HepG2 (cell line): ENCODE data around the gene NOSTRIN. TPM values are rescaled to one million over a fixed set of nuclear protein-coding genes. Genes with fewer than 3 reads are reported as not detected.

Experiments used
- ATF7-NPFF ChIP-seq: sonication (generic); formaldehyde crosslinking; IDR thresholded peaks from 2 replicates; pipeline ENCODE4 v1.8.1; 2023; ENCODE audit warnings: mild to moderate bottlenecking, low read depth, missing genetic modification reagents, moderate library complexity
- BCL6 ChIP-seq: IDR thresholded peaks from 2 replicates; pipeline ENCODE4 v1.6.1; 2016; ENCODE audit warnings: missing genetic modification reagents, missing compliant biosample characterization
- GABPB1 ChIP-seq: IDR thresholded peaks from 2 replicates; pipeline ENCODE4 v1.6.1; 2016; ENCODE audit warnings: mild to moderate bottlenecking, missing genetic modification reagents, moderate library complexity, missing compliant biosample characterization
- GATA4 ChIP-seq: sonication (generic); IDR thresholded peaks from 2 replicates; pipeline ENCODE4 v1.6.1; 2016; ENCODE audit warnings: antibody characterized with exemption, low read depth, borderline replicate concordance
- HCFC1 ChIP-seq: fragments of 150-350 bp; IDR thresholded peaks from 2 replicates; pipeline ENCODE4 v1.6.1; 2014; ENCODE audit warnings: low read depth, low read length
- HNRNPK ChIP-seq: fragments of 200-400 bp; formaldehyde crosslinking; IDR thresholded peaks from 2 replicates; pipeline ENCODE4 v1.6.1; 2018; ENCODE audit warnings: low read length, low read depth, moderate library complexity, mild to moderate bottlenecking; ENCODE audit not compliant: poor library complexity, severe bottlenecking
- KDM4B ChIP-seq: sonication (generic); formaldehyde crosslinking; IDR thresholded peaks from 2 replicates; pipeline ENCODE4 v1.4.0; 2020; ENCODE audit warnings: missing genetic modification reagents
- MED8 ChIP-seq: sonication (generic); formaldehyde crosslinking; IDR thresholded peaks from 2 replicates; pipeline ENCODE4 v1.8.1; 2023; ENCODE audit warnings: mild to moderate bottlenecking, missing genetic modification reagents; ENCODE audit not compliant: insufficient replicate concordance
- STAT5B ChIP-seq: sonication (generic); formaldehyde crosslinking; IDR thresholded peaks from 2 replicates; pipeline ENCODE4 v1.4.0; 2020; ENCODE audit warnings: missing genetic modification reagents
- TBP ChIP-seq: sonication (generic); formaldehyde crosslinking; IDR thresholded peaks from 2 replicates; pipeline ENCODE4 v1.5.0; 2020; ENCODE audit warnings: missing genetic modification reagents
- TSC22D2 ChIP-seq: sonication (generic); formaldehyde crosslinking; IDR thresholded peaks from 2 replicates; pipeline ENCODE4 v1.5.1; 2020; ENCODE audit warnings: missing genetic modification reagents, mild to moderate bottlenecking, borderline replicate concordance
- ZIK1 ChIP-seq: sonication (generic); formaldehyde crosslinking; IDR thresholded peaks from 2 replicates; pipeline ENCODE4 v1.5.0; 2020; ENCODE audit warnings: mild to moderate bottlenecking, low read depth, missing genetic modification reagents, borderline replicate concordance
- ZNF282 ChIP-seq: fragments of 450-650 bp; IDR thresholded peaks from 2 replicates; pipeline ENCODE4 v1.6.1; 2018; ENCODE audit not compliant: partially characterized antibody
- ZNF556 ChIP-seq: sonication (generic); formaldehyde crosslinking; IDR thresholded peaks from 2 replicates; pipeline ENCODE4 v1.4.0; 2020; ENCODE audit warnings: mild to moderate bottlenecking, missing genetic modification reagents, borderline replicate concordance
- polyA plus RNA-seq, 8 experiments: library from polyadenylated mRNA; depleted of rRNA in 3 of 8; stranded (reverse) in 7 of 8; unstranded in 1 of 8; fragments of >200 nt; fragmentation: Illumina TruSeq in 4 of 8; extraction: Trizol in 4 of 8; gene quantifications; 2 replicates each; pipeline versions ENCODE4 v1.2.1 to v1.2.3, GENCODE V29; 2011 to 2016; ENCODE audit warnings: low read depth in 4 of 8, missing spikeins in 1 of 8, mixed read lengths in 1 of 8; ENCODE audit not compliant: insufficient read depth in 1 of 8
- total RNA-seq, 5 experiments: library from RNA; depleted of rRNA; stranded (reverse); fragments of >200 nt; fragmentation: Illumina TruSeq; extraction: Trizol; gene quantifications; 2 replicates each; pipeline ENCODE4 v1.2.3, GENCODE V29; 2016; ENCODE audit warnings: low read depth in 1 of 5
- TF ChIP-seq, protein P1 (sequence below): sonication (generic); formaldehyde crosslinking; IDR thresholded peaks from 2 replicates; pipeline ENCODE4; 2020; ENCODE audit warnings: missing genetic modification reagents, mild to moderate bottlenecking, borderline replicate concordance
- TF ChIP-seq, protein P2 (sequence below): sonication (generic); formaldehyde crosslinking; IDR thresholded peaks from 2 replicates; pipeline ENCODE4 v1.5.1; 2020; ENCODE audit warnings: missing genetic modification reagents, mild to moderate bottlenecking, borderline replicate concordance
- TF ChIP-seq, protein P3 (sequence below): sonication (generic); formaldehyde crosslinking; IDR thresholded peaks from 2 replicates; pipeline ENCODE4 v1.4.0; 2020; ENCODE audit warnings: missing genetic modification reagents
- TF ChIP-seq, protein P4 (sequence below): sonication (generic); formaldehyde crosslinking; IDR thresholded peaks from 2 replicates; pipeline ENCODE4 v1.9.0; 2021; ENCODE audit warnings: missing genetic modification reagents, mild to moderate bottlenecking, borderline replicate concordance
- TF ChIP-seq, protein P5 (sequence below): sonication (generic); formaldehyde crosslinking; IDR thresholded peaks from 2 replicates; pipeline ENCODE4 v1.8.1; 2023; ENCODE audit warnings: mild to moderate bottlenecking, missing genetic modification reagents

The NOSTRIN gene
- total and polyA plus RNA-seq, 2 of the 13 experiments (the other 11 are each of a cell fraction or from before 2014, with no cell fraction given): 0.22 TPM

DNA sequence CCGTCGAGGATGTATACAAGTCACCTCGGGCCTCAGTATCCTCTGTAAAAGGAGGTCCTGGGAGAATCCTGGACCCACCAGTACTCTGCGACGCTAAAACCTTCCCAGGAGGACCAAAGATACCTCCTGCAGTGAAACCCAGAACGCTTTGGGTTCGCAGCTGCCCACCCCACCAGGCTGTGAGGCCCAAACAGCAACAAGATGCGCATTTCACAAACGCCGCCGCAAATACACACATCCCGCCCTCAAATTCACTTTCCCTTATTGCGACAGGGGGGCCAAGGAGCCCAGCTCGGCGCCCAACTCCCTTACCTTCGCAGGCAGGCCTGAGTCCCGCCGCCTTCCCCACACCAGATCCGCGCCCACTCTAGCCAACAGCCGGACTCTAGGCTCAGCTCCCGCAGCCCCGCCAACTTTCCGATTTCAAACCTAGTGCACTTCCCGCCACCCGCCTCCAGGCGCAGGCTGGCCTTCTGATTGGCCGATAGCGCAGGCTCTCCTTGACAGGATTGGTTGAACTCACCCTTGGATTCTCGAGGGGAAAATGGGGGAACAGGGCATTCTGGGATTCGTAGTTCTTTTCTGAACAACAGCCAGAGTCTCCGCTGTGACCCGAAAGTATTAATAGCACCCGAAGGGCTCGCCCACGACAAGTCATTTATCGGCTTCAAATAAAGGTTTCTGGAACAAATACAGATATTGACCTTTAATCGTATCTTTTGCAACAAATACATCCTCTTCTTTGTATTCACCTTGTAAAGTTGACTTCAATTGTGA lies 87.8 kb downstream of the NOSTRIN start, which contains the start of gene SPC25 (continued):
- TF ChIP-seq, protein P1, sequence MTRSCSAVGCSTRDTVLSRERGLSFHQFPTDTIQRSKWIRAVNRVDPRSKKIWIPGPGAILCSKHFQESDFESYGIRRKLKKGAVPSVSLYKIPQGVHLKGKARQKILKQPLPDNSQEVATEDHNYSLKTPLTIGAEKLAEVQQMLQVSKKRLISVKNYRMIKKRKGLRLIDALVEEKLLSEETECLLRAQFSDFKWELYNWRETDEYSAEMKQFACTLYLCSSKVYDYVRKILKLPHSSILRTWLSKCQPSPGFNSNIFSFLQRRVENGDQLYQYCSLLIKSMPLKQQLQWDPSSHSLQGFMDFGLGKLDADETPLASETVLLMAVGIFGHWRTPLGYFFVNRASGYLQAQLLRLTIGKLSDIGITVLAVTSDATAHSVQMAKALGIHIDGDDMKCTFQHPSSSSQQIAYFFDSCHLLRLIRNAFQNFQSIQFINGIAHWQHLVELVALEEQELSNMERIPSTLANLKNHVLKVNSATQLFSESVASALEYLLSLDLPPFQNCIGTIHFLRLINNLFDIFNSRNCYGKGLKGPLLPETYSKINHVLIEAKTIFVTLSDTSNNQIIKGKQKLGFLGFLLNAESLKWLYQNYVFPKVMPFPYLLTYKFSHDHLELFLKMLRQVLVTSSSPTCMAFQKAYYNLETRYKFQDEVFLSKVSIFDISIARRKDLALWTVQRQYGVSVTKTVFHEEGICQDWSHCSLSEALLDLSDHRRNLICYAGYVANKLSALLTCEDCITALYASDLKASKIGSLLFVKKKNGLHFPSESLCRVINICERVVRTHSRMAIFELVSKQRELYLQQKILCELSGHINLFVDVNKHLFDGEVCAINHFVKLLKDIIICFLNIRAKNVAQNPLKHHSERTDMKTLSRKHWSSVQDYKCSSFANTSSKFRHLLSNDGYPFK (CRISPR knock-in tag): peak; percentile 82
- TF ChIP-seq, protein P2, sequence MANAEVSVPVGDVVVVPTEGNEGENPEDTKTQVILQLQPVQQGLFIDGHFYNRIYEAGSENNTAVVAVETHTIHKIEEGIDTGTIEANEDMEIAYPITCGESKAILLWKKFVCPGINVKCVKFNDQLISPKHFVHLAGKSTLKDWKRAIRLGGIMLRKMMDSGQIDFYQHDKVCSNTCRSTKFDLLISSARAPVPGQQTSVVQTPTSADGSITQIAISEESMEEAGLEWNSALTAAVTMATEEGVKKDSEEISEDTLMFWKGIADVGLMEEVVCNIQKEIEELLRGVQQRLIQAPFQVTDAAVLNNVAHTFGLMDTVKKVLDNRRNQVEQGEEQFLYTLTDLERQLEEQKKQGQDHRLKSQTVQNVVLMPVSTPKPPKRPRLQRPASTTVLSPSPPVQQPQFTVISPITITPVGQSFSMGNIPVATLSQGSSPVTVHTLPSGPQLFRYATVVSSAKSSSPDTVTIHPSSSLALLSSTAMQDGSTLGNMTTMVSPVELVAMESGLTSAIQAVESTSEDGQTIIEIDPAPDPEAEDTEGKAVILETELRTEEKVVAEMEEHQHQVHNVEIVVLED (CRISPR knock-in tag): peak; percentile 73; the same call in 1 of the 2 replicates
- no peak for TF ChIP-seq ZIK1 (CRISPR knock-in tag)
- TF ChIP-seq BCL6: no peak
- TF ChIP-seq, protein P3, sequence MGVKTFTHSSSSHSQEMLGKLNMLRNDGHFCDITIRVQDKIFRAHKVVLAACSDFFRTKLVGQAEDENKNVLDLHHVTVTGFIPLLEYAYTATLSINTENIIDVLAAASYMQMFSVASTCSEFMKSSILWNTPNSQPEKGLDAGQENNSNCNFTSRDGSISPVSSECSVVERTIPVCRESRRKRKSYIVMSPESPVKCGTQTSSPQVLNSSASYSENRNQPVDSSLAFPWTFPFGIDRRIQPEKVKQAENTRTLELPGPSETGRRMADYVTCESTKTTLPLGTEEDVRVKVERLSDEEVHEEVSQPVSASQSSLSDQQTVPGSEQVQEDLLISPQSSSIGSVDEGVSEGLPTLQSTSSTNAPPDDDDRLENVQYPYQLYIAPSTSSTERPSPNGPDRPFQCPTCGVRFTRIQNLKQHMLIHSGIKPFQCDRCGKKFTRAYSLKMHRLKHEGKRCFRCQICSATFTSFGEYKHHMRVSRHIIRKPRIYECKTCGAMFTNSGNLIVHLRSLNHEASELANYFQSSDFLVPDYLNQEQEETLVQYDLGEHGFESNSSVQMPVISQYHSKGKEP: no peak
- TF ChIP-seq HCFC1: peak; percentile 96
- TF ChIP-seq STAT5B: no peak
- no peak for TF ChIP-seq ZNF282
- peak; percentile 67; the same call in 1 of the 2 replicates for TF ChIP-seq TSC22D2 (CRISPR knock-in tag)
- TF ChIP-seq TBP (CRISPR knock-in tag): 0 out of 2 replicates have a peak, but pooled peaks have one; percentile 55
- peak; percentile 93 for TF ChIP-seq ATF7-NPFF (CRISPR knock-in tag)
- TF ChIP-seq ZNF556: no peak
- TF ChIP-seq, protein P4, sequence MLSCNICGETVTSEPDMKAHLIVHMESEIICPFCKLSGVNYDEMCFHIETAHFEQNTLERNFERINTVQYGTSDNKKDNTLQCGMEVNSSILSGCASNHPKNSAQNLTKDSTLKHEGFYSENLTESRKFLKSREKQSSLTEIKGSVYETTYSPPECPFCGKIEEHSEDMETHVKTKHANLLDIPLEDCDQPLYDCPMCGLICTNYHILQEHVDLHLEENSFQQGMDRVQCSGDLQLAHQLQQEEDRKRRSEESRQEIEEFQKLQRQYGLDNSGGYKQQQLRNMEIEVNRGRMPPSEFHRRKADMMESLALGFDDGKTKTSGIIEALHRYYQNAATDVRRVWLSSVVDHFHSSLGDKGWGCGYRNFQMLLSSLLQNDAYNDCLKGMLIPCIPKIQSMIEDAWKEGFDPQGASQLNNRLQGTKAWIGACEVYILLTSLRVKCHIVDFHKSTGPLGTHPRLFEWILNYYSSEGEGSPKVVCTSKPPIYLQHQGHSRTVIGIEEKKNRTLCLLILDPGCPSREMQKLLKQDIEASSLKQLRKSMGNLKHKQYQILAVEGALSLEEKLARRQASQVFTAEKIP (CRISPR knock-in tag): no peak
- TF ChIP-seq MED8 (CRISPR knock-in tag): no peak
- no peak for TF ChIP-seq HNRNPK
- no peak for TF ChIP-seq KDM4B (CRISPR knock-in tag)
- TF ChIP-seq GABPB1 (CRISPR knock-in tag): peak; percentile 88
- TF ChIP-seq, protein P5, sequence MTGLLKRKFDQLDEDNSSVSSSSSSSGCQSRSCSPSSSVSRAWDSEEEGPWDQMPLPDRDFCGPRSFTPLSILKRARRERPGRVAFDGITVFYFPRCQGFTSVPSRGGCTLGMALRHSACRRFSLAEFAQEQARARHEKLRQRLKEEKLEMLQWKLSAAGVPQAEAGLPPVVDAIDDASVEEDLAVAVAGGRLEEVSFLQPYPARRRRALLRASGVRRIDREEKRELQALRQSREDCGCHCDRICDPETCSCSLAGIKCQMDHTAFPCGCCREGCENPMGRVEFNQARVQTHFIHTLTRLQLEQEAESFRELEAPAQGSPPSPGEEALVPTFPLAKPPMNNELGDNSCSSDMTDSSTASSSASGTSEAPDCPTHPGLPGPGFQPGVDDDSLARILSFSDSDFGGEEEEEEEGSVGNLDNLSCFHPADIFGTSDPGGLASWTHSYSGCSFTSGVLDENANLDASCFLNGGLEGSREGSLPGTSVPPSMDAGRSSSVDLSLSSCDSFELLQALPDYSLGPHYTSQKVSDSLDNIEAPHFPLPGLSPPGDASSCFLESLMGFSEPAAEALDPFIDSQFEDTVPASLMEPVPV (CRISPR knock-in tag): no peak; the same call in 1 of the 2 replicates
- no peak for TF ChIP-seq GATA4
